Choroid plexus epithelial cell (primary cell): ENCODE data around the gene UBE2D2.

ENCODE experiments used
- DNase-seq: peaks from one replicate; pipeline ENCODE4 v3.0.0-alpha.2; 2010; ENCODE audit warnings: low read depth
- H3K4me3 ChIP-seq: 2 replicates; pipeline ENCODE4 v1.5.1; 2011; ENCODE audit warnings: low read depth, mild to moderate bottlenecking, control low read depth, low read length, moderate library complexity
- CTCF ChIP-seq: conservative IDR thresholded peaks from 2 replicates; pipeline ENCODE4 v1.5.1; 2011; ENCODE audit warnings: low read depth, mild to moderate bottlenecking, control low read depth, inconsistent platforms, low read length, moderate library complexity

UBE2D2 gene

GRCh38 chr5:139554264-139554663 lies 6.9 kb upstream of the UBE2D2 start:
- no peak for TF ChIP-seq CTCF
- H3K4me3 ChIP-seq: no peak overlapping the region
- no peak for DNase-seq

- no peak for TF ChIP-seq CTCF
- no peak for DNase-seq
- no peak overlapping the region for H3K4me3 ChIP-seq
These were observed 3.3 kb upstream of the UBE2D2 start for GRCh38 chr5:139557811-139558210.

GRCh38 chr5:139561655-139562451 lies 714 bp downstream of the UBE2D2 start:
- DNase-seq: peak; percentile 50
- H3K4me3 ChIP-seq: peak overlapping the region; percentile 90
- TF ChIP-seq CTCF: no peak

- H3K4me3 ChIP-seq: peak overlapping the region; percentile 90
- no peak for TF ChIP-seq CTCF
- DNase-seq: no peak
These were observed 1.7 kb downstream of the UBE2D2 start for GRCh38 chr5:139562847-139563246.

- no peak overlapping the region for H3K4me3 ChIP-seq
- DNase-seq: peak; percentile 77
- TF ChIP-seq CTCF: no peak
These were observed 4.5 kb downstream of the UBE2D2 start for GRCh38 chr5:139565411-139566305.

GRCh38 chr5:139566611-139567010 lies 5.5 kb downstream of the UBE2D2 start:
- no peak for TF ChIP-seq CTCF
- H3K4me3 ChIP-seq: no peak overlapping the region
- DNase-seq: peak; percentile 55
